ENCODE data around the gene BTF3.

DNA sequence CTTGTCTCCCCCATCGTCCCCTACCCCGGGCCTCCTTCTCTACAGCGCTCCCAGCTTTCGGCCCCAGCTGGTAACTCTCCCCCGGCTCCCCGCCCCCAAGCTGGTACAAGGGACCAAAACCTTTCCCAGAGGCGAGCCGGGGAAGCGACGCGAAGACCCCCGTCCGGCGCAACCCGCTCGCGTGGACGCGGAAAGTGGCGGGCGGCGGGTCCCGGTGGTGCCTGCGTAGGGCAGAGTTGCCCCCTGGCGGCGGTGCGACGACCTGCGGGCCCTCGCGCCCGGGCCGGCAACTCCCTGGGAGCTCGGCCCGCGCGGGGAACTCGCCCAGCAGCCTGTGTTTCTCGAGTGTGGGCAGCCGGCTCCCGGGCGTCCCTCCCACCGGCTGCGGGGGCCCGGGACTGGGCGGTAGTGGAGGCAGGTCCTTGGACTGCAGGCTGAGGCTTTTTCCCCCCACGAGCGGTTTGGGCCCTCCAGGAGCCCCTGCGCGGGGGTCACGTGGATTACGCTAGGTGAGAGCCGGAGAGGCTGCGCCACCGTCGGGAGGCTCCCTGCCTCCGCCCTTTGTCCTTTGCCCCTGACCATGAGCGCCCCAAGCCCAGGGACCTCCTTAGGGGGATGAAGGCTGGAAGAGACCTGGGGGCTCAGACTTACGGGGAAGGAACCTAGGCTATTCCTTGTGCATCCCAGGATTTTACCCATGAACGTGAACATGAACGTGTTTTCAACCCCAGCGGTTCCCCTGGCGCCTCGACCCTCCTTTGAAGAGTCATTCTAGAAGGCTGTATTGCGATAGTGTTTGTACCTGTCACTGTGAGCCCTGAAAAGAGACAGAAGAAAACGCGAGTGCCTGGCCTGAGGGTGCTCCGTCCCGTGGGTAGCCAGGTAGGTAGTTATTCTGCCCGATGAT is 46.8 kb upstream of the BTF3 start:
- TF ChIP-seq, protein P1, sequence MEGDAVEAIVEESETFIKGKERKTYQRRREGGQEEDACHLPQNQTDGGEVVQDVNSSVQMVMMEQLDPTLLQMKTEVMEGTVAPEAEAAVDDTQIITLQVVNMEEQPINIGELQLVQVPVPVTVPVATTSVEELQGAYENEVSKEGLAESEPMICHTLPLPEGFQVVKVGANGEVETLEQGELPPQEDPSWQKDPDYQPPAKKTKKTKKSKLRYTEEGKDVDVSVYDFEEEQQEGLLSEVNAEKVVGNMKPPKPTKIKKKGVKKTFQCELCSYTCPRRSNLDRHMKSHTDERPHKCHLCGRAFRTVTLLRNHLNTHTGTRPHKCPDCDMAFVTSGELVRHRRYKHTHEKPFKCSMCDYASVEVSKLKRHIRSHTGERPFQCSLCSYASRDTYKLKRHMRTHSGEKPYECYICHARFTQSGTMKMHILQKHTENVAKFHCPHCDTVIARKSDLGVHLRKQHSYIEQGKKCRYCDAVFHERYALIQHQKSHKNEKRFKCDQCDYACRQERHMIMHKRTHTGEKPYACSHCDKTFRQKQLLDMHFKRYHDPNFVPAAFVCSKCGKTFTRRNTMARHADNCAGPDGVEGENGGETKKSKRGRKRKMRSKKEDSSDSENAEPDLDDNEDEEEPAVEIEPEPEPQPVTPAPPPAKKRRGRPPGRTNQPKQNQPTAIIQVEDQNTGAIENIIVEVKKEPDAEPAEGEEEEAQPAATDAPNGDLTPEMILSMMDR (IDR thresholded peaks at IDR 0.05; ENCODE audit: low read length) = peak; percentile 48
- TF ChIP-seq EZH2 (IDR thresholded peaks at IDR 0.05; ENCODE audit: borderline replicate concordance, low read length) = no peak

Data from OCI-LY1 (cell line).